WTC11 (cell line): ENCODE results near the gene MLYCD. TPM values are rescaled to one million over a fixed set of nuclear protein-coding genes. Genes with fewer than 3 reads are reported as not detected.

Source experiments
- ATAC-seq: fragments of 200-7000 bp; cut with Tn5 transposase; 2 replicates; pipeline ENCODE4 v1.10.0; 2021; ENCODE audit warnings: mild to moderate bottlenecking, moderate library complexity
- CTCF ChIA-PET: fragments of 300-600 bp; sonication (Branson Sonifier 250); formaldehyde crosslinking; loops from one replicate; lab custom pipeline; 2021; ENCODE audit warnings: antibody characterized with exemption; lab: Charles Lee
- POLR2A ChIA-PET: fragments of 350-600 bp; sonication (Branson Sonifier 250); formaldehyde crosslinking; loops from one replicate; lab custom pipeline; 2021; ENCODE audit warnings: antibody characterized with exemption; lab: Charles Lee
- DNase-seq: peaks from one replicate; pipeline ENCODE4 v3.0.0; 2021; ENCODE audit warnings: low spot score
- H3K27ac Mint-ChIP-seq: 2 replicates; pipeline ENCODE4 v1.8.0; 2021; ENCODE audit warnings: mixed read lengths
- H3K27me3 Mint-ChIP-seq: 2 replicates; pipeline ENCODE4 v1.8.0; 2021; ENCODE audit warnings: low read depth, mild to moderate bottlenecking, moderate library complexity, mixed read lengths
- H3K36me3 Mint-ChIP-seq: 2 replicates; pipeline ENCODE4 v1.8.0; 2021; ENCODE audit warnings: mixed read lengths
- H3K4me1 Mint-ChIP-seq: 2 replicates; pipeline ENCODE4 v1.8.0; 2022; ENCODE audit warnings: mixed read lengths
- H3K4me3 Mint-ChIP-seq: 2 replicates; pipeline ENCODE4 v1.8.0; 2021; ENCODE audit warnings: mild to moderate bottlenecking, moderate library complexity, mixed read lengths
- H3K9me3 Mint-ChIP-seq: 2 replicates; pipeline ENCODE4 v1.8.0; 2021; ENCODE audit warnings: mixed read lengths
- CBFB ChIP-seq: sonication (generic); formaldehyde crosslinking; IDR thresholded peaks from 2 replicates; pipeline ENCODE4 v1.8.1; 2022; ENCODE audit warnings: mild to moderate bottlenecking, low read depth, missing genetic modification reagents
- IRF1 ChIP-seq: sonication (generic); formaldehyde crosslinking; IDR thresholded peaks from 2 replicates; pipeline ENCODE4 v1.8.0; 2023; ENCODE audit warnings: missing genetic modification reagents
- JAZF1 ChIP-seq: fragments of 250-450 bp; sonication (Bioruptor Pico); IDR thresholded peaks from 2 replicates; pipeline ENCODE4 v1.9.0; 2021; ENCODE audit warnings: moderate library complexity, mild to moderate bottlenecking, inconsistent platforms
- MLX ChIP-seq: sonication (generic); formaldehyde crosslinking; IDR thresholded peaks from 2 replicates; pipeline ENCODE4 v1.8.1; 2023; ENCODE audit warnings: mild to moderate bottlenecking, missing genetic modification reagents, moderate library complexity
- NR1H2 ChIP-seq: sonication (generic); formaldehyde crosslinking; IDR thresholded peaks from 2 replicates; pipeline ENCODE4 v1.9.0; 2021; ENCODE audit warnings: mild to moderate bottlenecking, moderate library complexity, missing genetic modification reagents
- PREB ChIP-seq: sonication (generic); formaldehyde crosslinking; IDR thresholded peaks from 2 replicates; pipeline ENCODE4 v1.8.1; 2022; ENCODE audit warnings: mild to moderate bottlenecking, missing genetic modification reagents, moderate library complexity, borderline replicate concordance
- RORB ChIP-seq: fragments of 250-450 bp; sonication (Bioruptor Pico); IDR thresholded peaks from 2 replicates; pipeline ENCODE4 v1.9.0; 2021; ENCODE audit warnings: mild to moderate bottlenecking
- TP53 ChIP-seq: sonication (generic); formaldehyde crosslinking; IDR thresholded peaks from 2 replicates; pipeline ENCODE4 v1.8.1; 2023; ENCODE audit warnings: mild to moderate bottlenecking, missing genetic modification reagents
- USF1 ChIP-seq: sonication (generic); formaldehyde crosslinking; IDR thresholded peaks from 2 replicates; pipeline ENCODE4 v1.8.0; 2022; ENCODE audit warnings: mild to moderate bottlenecking, missing genetic modification reagents
- ZBTB21 ChIP-seq: sonication (generic); formaldehyde crosslinking; IDR thresholded peaks from 2 replicates; pipeline ENCODE4 v1.8.1; 2023; ENCODE audit warnings: mild to moderate bottlenecking, missing genetic modification reagents, borderline replicate concordance
- ZNF263 ChIP-seq: sonication (generic); formaldehyde crosslinking; IDR thresholded peaks from 2 replicates; pipeline ENCODE4 v1.8.1; 2022; ENCODE audit warnings: low read depth, mild to moderate bottlenecking, moderate library complexity, missing genetic modification reagents
- ZNF416 ChIP-seq: fragments of 250-450 bp; sonication (Bioruptor Pico); IDR thresholded peaks from 2 replicates; pipeline ENCODE4 v1.9.0; 2021; ENCODE audit warnings: mild to moderate bottlenecking, inconsistent platforms
- total RNA-seq: library from RNA; stranded (reverse); gene quantifications from 3 replicates; pipeline ENCODE4 v1.2.3, GENCODE V29; 2021
- TF ChIP-seq, protein P1 (sequence below): sonication (generic); formaldehyde crosslinking; IDR thresholded peaks from 2 replicates; pipeline ENCODE4 v1.8.0; 2022; ENCODE audit warnings: mild to moderate bottlenecking, missing genetic modification reagents
- TF ChIP-seq, protein P2 (sequence below): sonication (generic); formaldehyde crosslinking; IDR thresholded peaks from 2 replicates; pipeline ENCODE4 v1.8.1; 2023; ENCODE audit warnings: mild to moderate bottlenecking, moderate library complexity, missing genetic modification reagents
- TF ChIP-seq, protein P3 (sequence below): fragments of 200-600 bp; IDR thresholded peaks from 2 replicates; pipeline ENCODE4 v1.8.0; 2022; ENCODE audit warnings: antibody characterized with exemption
- TF ChIP-seq, protein P4 (sequence below): fragments of 250-450 bp; sonication (Bioruptor Pico); conservative IDR thresholded peaks from 2 replicates; pipeline ENCODE4 v1.9.0; 2021; ENCODE audit warnings: mild to moderate bottlenecking

MLYCD gene
- total RNA-seq, 1 experiment from 2014 or later, result 6.3 TPM

GRCh38 chr16:83975590-83976260 lies 76.8 kb downstream of the MLYCD start:
- Mint-ChIP-seq H3K36me3 (peaks cover 14% of the 10 kb centered on the region), H3K4me1 (no peaks in the 10 kb centered on the region), H3K27me3 (peaks cover 7% of the 10 kb centered on the region; the same call in 1 of the 2 replicates), H3K4me3 (no peak overlapping the region), H3K27ac (no peak overlapping the region), H3K9me3 (peaks cover 23% of the 10 kb centered on the region)
- ChIA-PET POLR2A (no interaction called here), CTCF (no interaction called here)
- no peak for ATAC-seq
- DNase-seq, result no peak
- TF ChIP-seq JAZF1 (CRISPR knock-in tag) (no peak), ZNF416 (CRISPR knock-in tag) (no peak), MLX (no peak), TP53 (CRISPR knock-in tag) (no peak), NR1H2 (CRISPR knock-in tag) (no peak), CBFB (CRISPR knock-in tag) (no peak), RORB (CRISPR knock-in tag) (no peak), USF1 (CRISPR knock-in tag) (no peak), ZBTB21 (no peak), IRF1 (CRISPR knock-in tag) (no peak), ZNF263 (CRISPR knock-in tag) (no peak), PREB (no peak)
- TF ChIP-seq, protein P1, sequence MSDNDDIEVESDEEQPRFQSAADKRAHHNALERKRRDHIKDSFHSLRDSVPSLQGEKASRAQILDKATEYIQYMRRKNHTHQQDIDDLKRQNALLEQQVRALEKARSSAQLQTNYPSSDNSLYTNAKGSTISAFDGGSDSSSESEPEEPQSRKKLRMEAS (CRISPR knock-in tag), result no peak
- TF ChIP-seq, protein P2, sequence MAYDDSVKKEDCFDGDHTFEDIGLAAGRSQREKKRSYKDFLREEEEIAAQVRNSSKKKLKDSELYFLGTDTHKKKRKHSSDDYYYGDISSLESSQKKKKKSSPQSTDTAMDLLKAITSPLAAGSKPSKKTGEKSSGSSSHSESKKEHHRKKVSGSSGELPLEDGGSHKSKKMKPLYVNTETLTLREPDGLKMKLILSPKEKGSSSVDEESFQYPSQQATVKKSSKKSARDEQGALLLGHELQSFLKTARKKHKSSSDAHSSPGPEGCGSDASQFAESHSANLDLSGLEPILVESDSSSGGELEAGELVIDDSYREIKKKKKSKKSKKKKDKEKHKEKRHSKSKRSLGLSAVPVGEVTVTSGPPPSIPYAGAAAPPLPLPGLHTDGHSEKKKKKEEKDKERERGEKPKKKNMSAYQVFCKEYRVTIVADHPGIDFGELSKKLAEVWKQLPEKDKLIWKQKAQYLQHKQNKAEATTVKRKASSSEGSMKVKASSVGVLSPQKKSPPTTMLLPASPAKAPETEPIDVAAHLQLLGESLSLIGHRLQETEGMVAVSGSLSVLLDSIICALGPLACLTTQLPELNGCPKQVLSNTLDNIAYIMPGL (CRISPR knock-in tag), result no peak
- TF ChIP-seq, protein P3, sequence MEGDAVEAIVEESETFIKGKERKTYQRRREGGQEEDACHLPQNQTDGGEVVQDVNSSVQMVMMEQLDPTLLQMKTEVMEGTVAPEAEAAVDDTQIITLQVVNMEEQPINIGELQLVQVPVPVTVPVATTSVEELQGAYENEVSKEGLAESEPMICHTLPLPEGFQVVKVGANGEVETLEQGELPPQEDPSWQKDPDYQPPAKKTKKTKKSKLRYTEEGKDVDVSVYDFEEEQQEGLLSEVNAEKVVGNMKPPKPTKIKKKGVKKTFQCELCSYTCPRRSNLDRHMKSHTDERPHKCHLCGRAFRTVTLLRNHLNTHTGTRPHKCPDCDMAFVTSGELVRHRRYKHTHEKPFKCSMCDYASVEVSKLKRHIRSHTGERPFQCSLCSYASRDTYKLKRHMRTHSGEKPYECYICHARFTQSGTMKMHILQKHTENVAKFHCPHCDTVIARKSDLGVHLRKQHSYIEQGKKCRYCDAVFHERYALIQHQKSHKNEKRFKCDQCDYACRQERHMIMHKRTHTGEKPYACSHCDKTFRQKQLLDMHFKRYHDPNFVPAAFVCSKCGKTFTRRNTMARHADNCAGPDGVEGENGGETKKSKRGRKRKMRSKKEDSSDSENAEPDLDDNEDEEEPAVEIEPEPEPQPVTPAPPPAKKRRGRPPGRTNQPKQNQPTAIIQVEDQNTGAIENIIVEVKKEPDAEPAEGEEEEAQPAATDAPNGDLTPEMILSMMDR, result no peak
- TF ChIP-seq, protein P4, sequence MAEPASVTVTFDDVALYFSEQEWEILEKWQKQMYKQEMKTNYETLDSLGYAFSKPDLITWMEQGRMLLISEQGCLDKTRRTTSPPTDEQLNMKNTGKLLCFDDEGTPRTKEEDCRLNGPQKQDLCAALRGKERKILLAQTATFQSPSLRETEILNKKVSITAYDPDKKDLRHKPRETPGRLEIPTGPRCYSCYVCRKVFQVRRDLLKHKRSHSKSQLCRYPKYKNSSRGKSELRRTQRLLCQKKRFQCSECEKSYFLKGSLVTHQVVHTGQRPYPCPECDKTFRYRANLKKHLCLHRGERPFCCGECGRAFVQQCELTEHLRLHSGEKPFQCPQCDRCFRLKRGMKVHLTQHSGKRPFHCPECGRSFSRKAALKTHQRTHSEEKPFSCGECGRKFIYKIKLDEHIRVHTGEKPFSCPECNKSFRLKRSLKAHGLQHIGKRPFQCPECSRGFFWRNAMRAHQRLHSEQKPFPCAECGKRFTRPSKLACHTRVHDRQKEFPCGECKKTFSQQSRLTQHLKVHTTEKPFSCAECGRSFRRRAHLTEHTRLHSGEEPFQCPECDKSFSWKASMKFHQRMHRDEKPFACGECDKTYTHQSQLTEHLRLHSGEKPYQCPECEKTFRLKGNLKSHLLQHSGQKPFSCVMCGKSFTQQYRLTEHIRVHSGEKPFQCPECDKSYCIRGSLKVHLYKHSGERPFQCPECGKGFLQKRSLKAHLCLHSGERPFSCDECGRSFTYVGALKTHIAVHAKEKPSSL (CRISPR knock-in tag), result no peak

Other genes with a start within 250 kb of the MLYCD start
- gene HSBP1, start 91.1 kb upstream of the MLYCD start, total RNA-seq, result 197 to 237 TPM (median 229 TPM) in 3 replicates
- gene OSGIN1, start 54.1 kb downstream of the MLYCD start, total RNA-seq, result 0.73 to 1.7 TPM (median 1.1 TPM) in 3 replicates
- gene NECAB2, start 69.1 kb downstream of the MLYCD start, total RNA-seq, result 2.9 to 4.9 TPM (median 4.4 TPM) in 3 replicates
- not detected in 3 replicates for gene SLC38A8, start 143.7 kb downstream of the MLYCD start, total RNA-seq
- 45.1 to 47.4 TPM (median 46.9 TPM) in 3 replicates for gene MBTPS1, start 217.8 kb downstream of the MLYCD start, total RNA-seq
- 48.6 to 58.1 TPM (median 53.4 TPM) in 3 replicates for gene HSDL1, start 246.1 kb downstream of the MLYCD start, total RNA-seq
- 0.09 to 0.62 TPM (median 0.20 TPM) in 3 replicates for gene DNAAF1, start 246.2 kb downstream of the MLYCD start, total RNA-seq